GM20000 (cell line): ENCODE data around the gene TRIM22.
A peak's percentile ranks its signal among the peaks of the same experiment; 100 is the strongest.
"Not testable (repeated sequence)": the region's sequence is repeated elsewhere in the genome, so short reads cannot be mapped to it uniquely, and the experiment has no call there.

Experiments
- DNase-seq: peaks from one replicate; pipeline ENCODE4 v3.0.0; 2012; ENCODE audit warnings: low spot score
- CTCF ChIP-seq: IDR thresholded peaks from 2 replicates; pipeline ENCODE4 v1.5.1; 2012; ENCODE audit warnings: mild to moderate bottlenecking, control low read depth; ENCODE audit errors: extremely low read depth, missing control alignments

Gene TRIM22

GRCh38 chr11:5684036-5684645 lies 5.4 kb upstream of the TRIM22 start:
- TF ChIP-seq CTCF = no peak
- DNase-seq = peak; percentile 22

GRCh38 chr11:5684646-5685362 lies 4.8 kb upstream of the TRIM22 start, which contains the start of gene TRIM5:
Gene TRIM5 (minus strand): TSS chr11:5685074. CDS start chr11:5680177, 4,897 bp downstream.
- TF ChIP-seq CTCF = peak; percentile 65
- DNase-seq = peak; percentile 90

GRCh38 chr11:5686426-5686825 lies 3.2 kb upstream of the TRIM22 start:
- no peak for TF ChIP-seq CTCF
- DNase-seq = no peak

GRCh38 chr11:5688482-5688881 lies 1.1 kb upstream of the TRIM22 start:
- TF ChIP-seq CTCF = no peak
- no peak for DNase-seq

GRCh38 chr11:5690216-5690615 lies 626 bp downstream of the TRIM22 start:
- DNase-seq = no peak
- no peak for TF ChIP-seq CTCF

GRCh38 chr11:5690736-5691135 lies 1.1 kb downstream of the TRIM22 start:
- DNase-seq = no peak
- TF ChIP-seq CTCF = no peak

GRCh38 chr11:5691238-5691963 lies 1.8 kb downstream of the TRIM22 start:
- DNase-seq = not testable (repeated sequence)
